Fibroblast of villous mesenchyme (primary cell): ENCODE measurements around the gene FAM8A1. TPM values are rescaled to one million over a fixed set of nuclear protein-coding genes. Genes with fewer than 3 reads are reported as not detected.

Experiments used
- small RNA-seq: library from RNA; depleted of rRNA; stranded (forward); fragments of <200 nt; gene quantifications from one replicate; pipeline ENCODE3, GENCODE V24; 2012
- total RNA-seq: library from RNA; depleted of rRNA; stranded (reverse); fragments of >200 nt; gene quantifications from 2 replicates; pipeline ENCODE4 v1.2.3, GENCODE V29; 2012

FAM8A1 gene
- total RNA-seq, 1 donor = 22.0 TPM

Small RNAs within 50 kb of the gene (small RNA-seq; reads per million reads assigned to genes)
- gene RNU6-190P (not detected), gene SUMO2P13 (not detected)

Other genes starting within 250 kb of the FAM8A1 start
- 22.2 and 49.7 TPM in 2 replicates for gene CAP2, start 206.7 kb upstream of the FAM8A1 start, total RNA-seq
- 33.2 and 44.5 TPM in 2 replicates for gene NUP153, start 106.6 kb downstream of the FAM8A1 start, total RNA-seq